Measurements from ENCODE around the gene BRD3OS.

Gene BRD3OS

DNA sequence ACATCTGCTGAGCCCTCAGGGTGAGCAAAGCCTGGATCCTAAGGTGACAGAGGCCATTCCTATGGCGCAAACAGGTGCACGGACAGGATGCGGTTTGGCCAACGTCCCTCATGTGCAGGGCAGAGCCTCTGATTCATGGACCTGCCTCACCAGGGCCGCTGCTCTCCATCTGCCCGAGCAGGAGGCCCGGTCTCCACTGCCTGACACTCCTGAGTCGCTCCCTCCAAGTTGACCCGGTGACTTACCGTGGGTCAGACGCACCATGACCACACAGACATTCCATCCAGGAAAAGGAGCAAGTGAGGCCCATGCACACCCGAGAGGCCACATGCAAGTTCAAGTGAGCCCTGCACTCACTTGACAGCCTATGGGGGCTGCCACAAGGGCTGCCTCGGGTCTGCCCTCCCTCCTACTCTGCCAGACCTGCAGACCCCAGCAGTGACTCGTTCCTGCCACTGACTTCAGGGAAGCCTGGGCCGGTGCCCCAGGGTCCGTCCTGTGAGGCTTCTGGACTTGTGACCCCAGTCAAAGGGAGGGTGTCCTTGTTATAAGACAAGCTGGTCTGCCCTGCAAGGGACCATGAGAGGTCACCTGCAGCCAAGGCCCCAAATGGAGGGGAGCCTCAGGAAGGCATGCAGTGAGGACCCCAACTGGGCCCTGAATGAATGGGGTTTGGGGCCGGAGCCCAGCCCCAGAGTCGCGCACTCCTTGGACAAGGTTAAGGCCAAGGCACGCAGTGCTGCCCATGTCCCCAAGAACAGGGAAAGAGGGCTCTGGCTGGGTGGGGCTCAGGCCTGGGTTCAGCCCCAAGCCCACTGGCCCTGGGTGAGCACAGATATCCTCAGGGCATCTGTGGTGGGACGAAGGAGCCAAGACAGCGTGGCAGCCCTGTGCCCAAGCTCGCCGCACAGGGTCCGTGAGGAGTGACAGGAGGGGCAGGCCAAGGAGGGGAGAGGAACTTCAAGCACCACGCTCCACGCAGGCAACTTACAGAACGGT lies 10.1 kb downstream of the BRD3OS start:
- DNase-seq, result no peak

DNA sequence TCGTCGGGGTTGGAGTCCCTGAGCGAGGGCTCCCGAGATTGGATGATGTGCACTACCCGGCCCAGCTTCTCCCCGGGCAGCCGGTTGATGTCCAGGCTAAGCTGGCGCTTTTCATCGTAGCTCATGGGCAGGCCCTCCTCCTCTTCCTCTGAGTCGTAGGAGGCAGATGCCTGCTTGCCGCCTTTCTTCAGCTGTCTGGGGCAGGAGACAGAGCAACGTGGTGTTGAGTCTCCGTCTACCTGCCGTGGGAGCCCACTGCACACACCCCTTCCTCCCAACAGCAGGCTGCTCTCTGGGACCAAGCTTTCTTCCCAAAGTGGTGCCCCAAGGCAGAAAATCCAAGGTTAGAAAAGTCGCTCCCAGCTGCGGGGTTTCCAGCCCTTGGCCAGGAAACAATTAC lies 10.8 kb downstream of the BRD3OS start:
- no peak for DNase-seq

DNA sequence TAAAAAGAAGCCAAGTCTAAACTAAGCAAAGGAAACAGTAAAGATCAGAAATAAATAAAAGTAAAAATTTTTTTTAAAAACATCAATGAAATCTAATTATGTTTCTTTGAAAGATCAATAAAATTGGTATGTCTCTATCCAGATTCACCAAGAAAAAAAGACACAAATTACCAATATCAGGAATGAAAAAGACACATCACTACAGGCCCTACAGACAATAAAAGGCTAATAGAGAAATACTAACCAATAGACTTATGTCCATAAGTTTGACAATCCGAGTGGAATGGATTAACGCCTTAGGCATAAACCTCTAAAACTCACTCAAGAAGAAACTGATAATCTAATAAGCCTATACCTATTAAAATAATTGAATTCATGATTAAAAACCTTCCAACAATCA lies 12.4 kb downstream of the BRD3OS start:
- no peak for DNase-seq

DNA sequence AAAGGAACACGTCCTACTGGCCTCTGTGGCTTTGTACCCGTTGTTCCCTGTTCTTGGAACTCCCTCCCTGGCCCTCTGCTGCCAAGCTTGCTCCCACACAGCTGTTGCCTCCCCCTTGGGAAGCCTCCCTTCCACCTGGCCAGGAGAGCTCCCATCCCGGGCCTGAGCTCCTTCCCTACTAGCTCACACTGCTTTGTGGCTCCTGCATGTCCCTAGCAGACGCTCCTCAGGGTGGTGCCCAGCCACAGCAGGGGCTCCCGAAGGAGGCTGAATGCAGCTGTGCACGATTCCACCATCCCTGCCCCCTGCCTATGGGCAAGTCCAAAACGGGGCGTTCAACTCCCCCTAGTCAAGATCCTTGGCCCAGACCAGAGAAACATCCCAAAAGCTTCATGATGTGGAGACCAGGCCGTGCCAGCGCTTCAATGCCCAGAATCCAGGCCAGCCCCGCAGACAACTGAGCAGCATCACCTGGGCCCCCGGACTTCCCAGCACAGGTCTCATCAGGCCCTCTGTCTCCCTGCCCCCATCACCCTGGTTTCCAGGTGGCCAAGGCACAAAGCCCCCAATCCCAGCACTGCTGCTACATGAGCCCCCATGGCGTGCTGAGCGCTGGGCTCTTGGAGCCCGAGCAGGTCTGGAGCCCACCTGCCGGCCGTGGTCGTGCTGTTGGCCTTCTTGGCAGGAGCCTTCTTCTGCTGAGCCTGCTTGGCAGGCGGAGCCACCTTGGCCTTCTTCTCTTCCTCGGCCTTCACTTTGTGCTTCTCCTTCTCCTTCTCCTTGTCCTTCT lies 14.3 kb downstream of the BRD3OS start:
- DNase-seq, result no peak

DNA sequence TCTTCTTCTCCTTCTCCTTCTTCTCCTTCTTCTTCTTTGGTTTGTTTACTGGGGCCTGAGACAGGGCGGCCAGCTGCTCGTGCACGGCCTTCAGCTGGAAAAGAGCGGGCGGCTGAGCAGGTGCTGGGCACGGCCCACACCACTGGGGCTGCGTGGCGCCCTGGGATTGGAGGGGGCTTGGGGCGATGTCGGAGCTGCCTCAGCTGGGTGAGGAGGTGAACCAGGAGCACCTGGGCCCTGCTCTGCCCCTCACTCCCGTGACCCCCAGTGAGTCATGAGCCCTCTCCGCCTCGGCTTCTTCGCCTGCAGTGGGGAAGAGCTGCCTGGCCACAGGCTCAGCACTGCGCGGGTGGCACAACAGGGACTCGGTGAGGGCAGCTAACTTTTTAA lies 14.9 kb downstream of the BRD3OS start:
- no peak for DNase-seq

DNA sequence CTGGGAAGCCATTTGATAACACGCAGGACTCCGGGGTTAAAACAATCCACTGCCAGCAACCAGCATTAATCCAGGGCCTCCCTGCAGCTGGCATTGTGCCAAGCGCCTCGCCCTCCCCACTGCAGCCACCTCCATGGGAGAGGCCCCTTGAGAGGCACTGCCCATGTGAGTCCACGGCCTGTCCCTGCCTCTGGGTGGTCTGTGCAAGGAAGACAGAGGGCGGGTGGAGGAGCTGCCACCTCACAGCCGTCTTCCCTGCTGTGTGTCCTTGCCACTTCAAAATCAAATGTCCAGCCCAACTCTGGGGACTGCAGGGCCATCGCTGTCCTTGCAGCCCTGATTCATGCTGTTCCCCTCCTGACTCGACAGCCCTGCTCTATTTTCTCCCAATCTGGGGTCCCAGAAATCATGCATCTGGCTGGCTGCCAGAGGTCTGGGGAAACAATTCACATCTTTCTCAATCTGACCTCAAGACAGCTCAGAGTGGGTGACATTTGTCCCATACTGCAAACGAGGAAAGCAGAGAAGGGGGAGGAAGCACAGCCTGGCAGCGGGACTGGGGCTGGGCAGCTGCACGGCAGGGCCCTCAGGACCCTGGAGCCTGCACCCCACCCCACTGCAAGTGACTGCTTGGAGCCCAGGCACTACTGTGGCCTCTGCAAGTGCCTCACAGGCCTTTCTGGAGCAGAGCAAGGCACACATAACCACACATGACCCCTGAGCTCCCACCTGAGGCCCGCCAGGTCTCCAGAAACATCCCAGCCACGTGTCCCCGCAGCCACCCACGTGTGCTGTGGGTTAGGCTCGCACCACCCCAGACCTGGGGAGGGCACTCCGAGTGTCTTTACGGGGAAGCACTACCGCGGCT lies 15.7 kb downstream of the BRD3OS start:
- no peak for DNase-seq

DNA sequence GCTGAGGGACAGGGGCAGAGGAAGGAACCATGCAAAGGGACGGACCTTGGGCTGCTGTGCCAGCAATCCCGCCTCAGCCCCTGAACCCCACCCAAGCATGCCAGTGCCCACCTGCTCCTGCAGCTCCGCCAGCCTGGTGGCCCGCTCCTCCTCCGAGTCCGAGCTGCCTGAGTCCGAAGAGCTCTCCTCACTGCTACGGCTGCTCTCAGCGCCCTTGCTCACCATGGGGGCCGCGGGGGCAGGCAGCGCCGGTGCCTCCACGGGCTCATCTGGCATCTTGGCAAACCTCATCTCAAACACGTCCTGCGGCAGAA lies 16.3 kb downstream of the BRD3OS start:
- no peak for DNase-seq

DNA sequence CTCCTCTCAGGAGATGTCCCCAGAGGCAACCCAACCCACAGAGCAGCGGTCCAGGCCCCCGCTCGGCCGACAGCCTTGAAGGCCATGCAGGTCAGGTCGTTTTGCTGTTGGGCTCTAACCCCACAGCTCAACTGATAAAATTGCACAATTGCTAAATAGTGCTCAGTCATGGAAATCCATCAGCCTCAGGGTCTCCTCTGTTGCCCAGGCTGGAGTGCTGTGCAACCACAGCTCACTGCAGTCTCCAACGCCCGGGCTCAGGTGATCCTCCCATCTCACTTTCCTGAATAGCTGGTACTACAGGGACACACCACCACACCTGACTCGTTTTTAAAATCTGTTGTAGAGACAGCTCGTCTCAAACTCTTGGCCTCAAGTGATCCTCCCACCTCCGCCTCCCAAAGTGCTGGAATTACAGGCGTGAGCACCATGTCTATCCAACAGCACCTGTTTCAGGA lies 18.3 kb downstream of the BRD3OS start:
- DNase-seq, result no peak

DNA sequence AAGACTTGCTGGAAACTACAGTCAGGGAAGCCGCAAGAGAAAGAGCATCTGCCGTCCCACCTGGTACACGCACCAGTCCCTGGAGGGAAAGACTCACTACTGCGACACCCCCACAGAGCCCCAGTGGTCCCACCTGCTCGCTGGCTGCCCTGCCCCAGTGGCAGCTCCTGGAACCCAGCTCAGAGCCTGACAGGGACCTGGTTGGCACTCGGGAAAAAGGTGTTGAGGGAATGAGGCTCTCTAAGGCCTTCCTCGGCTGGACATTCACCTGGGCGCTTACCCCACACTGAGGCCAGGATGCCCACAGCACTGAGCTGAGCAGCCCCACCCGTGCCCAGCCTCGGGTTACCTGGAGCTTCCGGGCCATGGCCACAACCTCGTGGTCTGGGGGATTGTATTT lies 19.7 kb downstream of the BRD3OS start:
- DNase-seq, result no peak

DNA sequence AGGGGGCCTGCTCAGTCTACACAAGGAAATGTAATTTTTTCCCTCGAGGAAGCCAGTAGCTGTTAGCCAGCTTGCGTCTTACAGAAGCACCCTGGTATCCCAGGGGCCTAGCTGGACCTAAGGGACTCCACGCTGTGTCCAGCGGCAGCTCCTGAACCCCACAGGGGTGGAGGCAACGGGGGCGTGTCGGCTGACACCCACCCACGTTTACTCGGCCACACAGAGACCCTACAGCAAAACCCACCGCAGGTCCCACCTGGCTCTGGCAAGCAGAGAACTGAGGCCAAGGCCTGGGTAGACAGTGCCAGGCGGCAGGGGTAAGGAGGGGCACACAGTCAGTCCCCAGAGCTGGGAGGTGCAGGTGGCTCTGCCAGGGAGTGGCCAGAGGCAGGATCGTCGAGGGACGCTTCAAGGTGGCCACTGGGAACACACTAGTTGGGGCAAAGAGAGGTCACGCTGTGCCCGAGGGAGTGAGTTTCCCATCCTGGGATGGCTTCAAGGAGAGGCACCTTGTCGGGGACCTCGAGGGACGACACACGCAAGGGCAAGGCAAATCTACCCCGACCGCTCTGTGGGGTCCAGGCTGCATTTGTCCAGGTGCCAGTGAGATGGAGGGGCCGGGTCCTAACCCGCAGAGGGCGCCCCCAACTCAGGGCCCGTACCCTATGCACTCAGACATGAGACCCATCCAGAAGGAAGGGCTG lies 20.7 kb downstream of the BRD3OS start:
- no peak for DNase-seq

DNA sequence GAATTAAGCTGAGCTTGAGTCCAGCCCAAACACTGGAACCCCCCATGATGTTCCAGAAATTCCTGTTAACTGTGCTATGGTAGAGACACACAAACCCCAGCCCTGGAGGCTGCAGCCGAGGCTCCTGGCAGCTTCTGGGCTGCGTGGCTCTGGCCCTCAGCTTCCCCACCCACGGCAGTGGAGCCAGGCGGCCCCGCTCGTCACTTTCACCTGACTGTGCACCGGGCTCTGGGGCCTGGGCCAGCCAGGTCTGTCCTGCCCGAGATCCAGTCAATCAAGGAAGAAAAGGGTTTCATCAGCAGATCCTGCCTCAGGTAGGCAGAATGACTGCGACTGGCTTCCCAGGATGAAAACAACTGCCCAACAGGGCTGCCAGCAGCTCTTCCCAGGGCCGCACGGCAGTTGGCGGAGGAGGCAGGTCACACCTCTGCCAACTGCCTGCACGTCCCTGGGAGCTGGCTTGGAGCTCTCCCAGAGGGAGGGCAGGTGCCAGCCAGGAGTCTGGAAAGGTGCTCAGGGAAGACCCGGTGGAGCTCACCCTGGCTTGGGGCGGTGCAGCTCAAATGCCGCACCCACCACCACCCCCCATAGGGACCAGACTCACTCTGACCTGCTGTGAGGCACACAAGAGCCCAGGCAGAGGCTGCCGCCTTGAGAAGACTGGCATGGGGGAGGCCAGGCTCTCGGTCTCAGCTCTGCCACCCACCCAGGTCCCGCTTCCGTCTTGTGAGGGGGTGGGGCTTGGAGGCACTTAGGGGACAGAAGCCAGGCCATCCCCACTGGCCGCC lies 21.8 kb downstream of the BRD3OS start:
- DNase-seq, result no peak

DNA sequence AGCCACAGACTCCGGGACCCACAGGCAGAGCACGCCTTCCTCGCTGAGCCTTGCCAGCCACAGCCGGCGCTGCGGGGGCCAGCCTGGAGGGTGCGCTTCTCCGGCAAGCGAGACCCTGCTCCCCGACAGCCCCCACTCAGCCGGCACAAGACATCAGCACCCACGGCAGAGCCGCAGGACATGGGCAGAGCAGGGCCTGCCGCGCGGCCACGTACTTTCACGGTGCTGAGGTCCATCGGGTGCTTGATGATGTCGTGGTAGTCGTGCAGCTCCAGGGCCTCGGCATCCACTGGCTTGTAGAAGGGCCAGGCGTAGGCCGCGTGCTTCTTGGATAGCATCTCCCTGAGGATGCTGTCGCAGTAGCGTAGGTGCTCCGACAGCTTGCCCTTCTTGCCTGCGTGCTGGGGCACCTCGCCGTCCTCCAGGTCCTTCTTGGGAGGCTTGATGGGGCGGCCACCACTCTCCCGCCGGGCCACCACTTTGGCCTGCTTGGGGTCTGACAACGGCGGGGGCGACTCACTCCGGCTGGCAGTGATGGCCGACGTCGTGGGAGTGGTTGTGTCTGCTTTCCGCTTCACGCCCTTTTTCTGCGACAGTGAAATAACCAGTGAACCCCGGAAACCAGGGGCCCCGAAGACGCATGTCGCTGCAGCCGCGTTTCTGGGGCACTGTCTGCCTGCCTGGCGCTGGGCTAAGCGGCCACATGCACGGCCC lies 22.7 kb downstream of the BRD3OS start:
- no peak for DNase-seq

DNA sequence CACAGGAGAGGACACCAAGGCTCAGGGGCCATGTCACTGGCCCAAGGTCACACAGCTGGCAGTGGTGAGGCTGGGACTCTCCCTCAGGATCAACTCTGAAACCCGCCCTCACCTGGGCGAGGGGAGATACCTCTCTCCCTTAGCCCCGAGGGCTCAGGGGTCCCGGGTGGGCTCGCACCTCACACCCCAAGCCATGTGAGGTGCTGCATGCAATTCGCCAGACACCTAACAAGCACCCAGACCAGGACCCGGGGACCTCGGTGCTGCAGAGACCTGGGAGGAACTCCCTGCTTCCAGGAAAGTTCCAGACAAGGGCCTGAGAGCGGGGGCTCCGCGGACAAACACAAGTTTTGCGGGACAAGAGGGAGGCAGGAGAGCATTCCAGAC lies 23.3 kb downstream of the BRD3OS start:
- DNase-seq, result no peak

DNA sequence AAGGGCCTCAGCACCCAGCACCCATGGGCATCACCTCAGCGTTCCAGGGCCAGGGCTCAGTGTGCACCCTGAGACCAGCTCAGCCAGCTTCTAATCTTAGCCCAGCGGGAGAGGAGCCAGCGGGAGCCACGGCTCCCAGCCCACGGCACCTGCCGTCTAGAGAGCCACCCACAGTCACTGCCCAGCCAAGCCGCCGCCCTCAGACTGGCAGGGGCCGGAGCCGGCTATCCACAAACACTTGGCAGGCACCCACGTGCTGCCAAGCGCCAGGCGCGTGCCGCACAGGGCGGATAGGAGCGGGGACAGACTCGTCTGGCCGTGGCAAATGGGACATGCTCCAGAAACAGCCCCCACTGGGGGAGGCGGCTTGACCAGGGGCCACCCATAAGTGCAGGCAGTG lies 24.0 kb downstream of the BRD3OS start:
- DNase-seq, result no peak

DNA sequence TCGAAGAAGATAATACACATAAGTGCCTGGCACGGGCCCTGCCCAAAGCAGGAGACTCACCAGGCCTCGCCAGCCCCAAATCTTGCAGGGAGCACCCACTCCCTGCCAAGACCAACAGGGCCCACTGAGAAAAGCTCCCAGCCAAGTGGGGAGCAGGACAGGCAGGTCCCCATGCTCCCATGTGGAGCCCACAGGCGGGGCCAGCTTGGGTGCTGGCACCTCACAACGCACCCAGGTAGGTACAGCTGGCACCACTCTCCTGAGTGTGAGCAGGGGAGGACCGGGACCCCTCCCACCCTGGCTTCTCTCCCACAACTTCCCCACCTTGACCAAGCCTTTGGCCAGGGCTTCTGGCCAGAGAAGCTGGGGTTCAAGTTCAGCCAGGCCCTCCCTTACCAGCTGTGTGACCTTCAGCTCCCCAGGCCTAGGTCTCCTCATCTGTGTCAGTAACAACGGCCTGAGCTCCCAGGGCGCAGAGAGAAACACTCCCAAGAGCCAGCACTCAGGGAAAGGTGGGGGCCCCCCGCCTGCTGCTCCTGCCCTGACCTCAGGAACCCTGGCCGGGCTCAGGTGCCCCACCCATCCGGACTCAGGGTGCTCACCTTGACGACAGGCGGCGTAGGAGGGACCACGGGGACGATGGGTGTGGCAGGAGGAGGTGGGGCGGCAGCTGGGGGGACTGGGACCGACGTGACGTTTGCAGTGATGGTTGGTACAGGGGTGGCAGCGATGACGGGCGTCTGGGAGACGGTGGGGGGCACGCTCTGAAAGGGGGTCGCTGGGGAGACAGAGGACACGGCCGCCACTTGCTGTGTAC lies 24.7 kb downstream of the BRD3OS start:
- DNase-seq, result no peak

DNA sequence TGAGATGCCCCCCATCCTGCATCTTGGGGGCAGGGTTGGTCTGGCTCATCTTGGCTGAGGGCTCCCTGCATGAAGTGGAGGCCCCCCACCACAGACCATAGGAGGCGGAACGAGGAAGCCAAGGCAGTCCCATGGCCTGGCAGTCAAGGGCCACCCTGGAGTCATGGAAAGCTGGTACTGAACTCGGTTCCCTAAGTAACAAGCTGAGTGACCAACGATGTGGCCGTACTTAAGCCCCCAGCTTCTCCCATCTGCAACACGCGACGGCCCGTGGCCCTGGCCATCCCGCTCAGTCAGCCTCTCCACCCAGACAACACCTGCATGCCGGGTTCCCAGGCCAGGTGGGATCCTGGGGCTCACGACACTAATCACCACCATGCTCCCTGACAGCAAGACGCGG lies 25.4 kb downstream of the BRD3OS start:
- DNase-seq, result no peak

DNA sequence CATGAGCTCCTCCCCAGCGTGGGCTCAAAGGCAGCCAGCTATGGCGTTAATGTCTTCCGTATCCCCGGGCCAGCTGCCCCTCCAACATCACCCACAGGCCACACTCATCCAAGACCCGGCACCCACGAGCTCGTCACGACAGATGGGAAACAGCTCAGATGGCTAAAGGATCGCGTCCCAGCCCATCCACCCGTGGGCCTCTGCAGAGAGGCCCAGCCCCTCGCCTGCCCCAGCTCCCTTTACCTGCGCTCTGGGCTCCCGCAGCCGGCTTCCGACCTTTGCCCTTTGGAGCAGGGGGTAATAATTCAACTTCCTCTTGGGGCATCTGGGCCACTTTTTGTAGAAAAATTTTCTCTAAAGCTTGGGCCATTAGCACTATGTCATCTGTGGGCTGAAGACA lies 26.0 kb downstream of the BRD3OS start:
- no peak for DNase-seq

DNA sequence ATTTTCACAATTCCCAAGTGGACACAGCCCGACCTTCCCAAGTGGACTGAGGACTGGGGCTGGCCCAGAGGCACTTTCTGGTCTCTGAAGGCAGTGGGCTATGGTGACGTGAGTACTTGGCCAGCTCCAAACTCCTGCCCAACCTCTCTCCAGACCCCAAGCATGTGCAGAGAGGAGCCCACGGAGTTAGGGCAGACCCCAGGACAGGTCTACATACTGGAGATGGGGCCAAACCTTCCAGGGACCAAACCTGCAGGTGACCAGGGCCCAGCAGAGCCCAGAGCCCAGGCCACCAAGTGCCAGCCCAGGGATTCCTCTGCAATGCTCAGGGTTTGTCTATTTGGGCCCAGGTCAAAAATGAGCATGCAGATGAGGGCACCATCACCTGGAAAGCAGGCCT lies 27.2 kb downstream of the BRD3OS start:
- no peak for DNase-seq

DNA sequence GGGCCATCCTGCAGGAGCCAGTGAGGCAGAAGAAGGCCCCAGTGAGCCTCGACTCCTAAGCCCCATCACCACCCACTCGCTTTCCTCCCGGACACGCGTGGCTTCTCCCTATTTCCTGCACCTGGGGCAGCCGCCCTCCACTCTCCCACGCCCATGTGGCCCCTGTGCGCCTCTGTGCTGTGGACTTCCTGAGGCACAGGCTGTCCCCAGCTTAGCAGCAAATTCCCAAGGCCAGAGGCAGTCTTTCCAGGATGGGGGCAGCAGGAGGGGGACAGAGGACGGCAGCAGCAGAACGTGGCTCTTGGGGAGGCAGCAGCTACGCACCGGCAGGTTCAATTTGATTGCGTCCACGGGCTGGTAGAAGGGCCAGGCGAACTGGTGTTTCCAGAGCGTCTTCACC lies 27.7 kb downstream of the BRD3OS start:
- no peak for DNase-seq

DNA sequence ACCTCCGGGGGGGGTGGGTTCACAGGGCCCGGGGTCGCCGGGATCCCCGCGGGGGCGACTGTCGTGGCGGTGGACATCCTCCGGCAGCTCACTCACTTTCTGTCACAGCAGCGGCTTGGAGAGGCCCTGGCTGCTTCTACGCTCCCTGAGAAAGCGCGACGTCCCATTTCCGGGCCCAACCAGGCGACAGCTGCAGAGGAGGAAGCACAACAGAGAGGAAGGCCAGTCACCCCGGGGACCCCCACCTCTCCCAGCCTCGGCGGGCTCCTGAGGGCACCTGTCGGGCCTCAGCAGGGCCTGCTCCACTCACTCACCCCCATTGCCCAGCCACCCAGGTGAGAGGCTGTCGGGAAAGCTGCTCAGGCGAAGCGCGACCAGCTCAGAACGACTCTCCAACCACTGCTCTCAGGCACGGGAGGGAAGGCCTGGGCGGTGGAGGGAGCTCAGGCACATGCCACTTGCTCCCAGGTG lies 28.2 kb downstream of the BRD3OS start:
- no peak for DNase-seq

Data from fibroblast of skin of abdomen (primary cell).